Thymus (tissue), 14 donors: ENCODE measurements around the gene DHX34. TPM values are rescaled to one million over a fixed set of nuclear protein-coding genes. Genes with fewer than 3 reads are reported as not detected.
"Not testable (repeated sequence)": the region's sequence is repeated elsewhere in the genome, so short reads cannot be mapped to it uniquely, and the experiment has no call there.

ENCODE experiments used
- DNase-seq, 9 donors: peaks; one replicate each; pipeline ENCODE4 v3.0.0-alpha.2; 2013; ENCODE audit warnings: low spot score in 9 of 9, low read depth in 6 of 9, missing footprints in 1 of 9
- H3K27ac ChIP-seq, 2 donors: one replicate each; pipeline ENCODE4 v1.5.1; 2013; ENCODE audit warnings: control low read depth in 1 of 2, low read depth in 1 of 2, low read length in 1 of 2, mild to moderate bottlenecking in 1 of 2, moderate library complexity in 1 of 2
- H3K27me3 ChIP-seq, 2 donors: one replicate each; pipeline ENCODE4 v1.5.1; 2013; ENCODE audit warnings: low read length in 1 of 2; ENCODE audit not compliant: control insufficient read depth in 2 of 2, insufficient read depth in 1 of 2
- H3K36me3 ChIP-seq, 2 donors: one replicate each; pipeline ENCODE4 v1.5.1; 2013; ENCODE audit warnings: low read length in 1 of 2, mild to moderate bottlenecking in 1 of 2, moderate library complexity in 1 of 2; ENCODE audit not compliant: control insufficient read depth in 2 of 2, insufficient read depth in 2 of 2
- H3K4me1 ChIP-seq, 2 donors: one replicate each; pipeline ENCODE4 v1.5.1; 2013; ENCODE audit warnings: low read length in 2 of 2; ENCODE audit not compliant: control insufficient read depth in 2 of 2, insufficient read depth in 2 of 2
- H3K4me3 ChIP-seq, 2 donors: one replicate each; pipeline ENCODE4 v1.5.1; 2013; ENCODE audit warnings: low read length in 2 of 2, control low read depth in 1 of 2, mild to moderate bottlenecking in 1 of 2
- H3K9me3 ChIP-seq, 2 donors: one replicate each; pipeline ENCODE4 v1.5.1; 2013; ENCODE audit warnings: low read length in 1 of 2, mild to moderate bottlenecking in 1 of 2; ENCODE audit not compliant: control insufficient read depth in 2 of 2, insufficient read depth in 1 of 2
- WGBS: extraction: QIAGEN DNeasy Blood & Tissue Kit; methylation state at CpG from one replicate; pipeline ENCODE4 v1.1.7; 2013; 5-methylcytosine and 5-hydroxymethylcytosine counted together
- long read RNA-seq, 10 donors: transcript quantifications; one replicate each; lab custom pipeline, GENCODE V29; 2026
- polyA plus RNA-seq: library from polyadenylated mRNA; stranded (reverse); fragments of 200-250 nt; gene quantifications from one replicate; pipeline ENCODE4 v1.2.3, GENCODE V29; 2013
- total RNA-seq: library from RNA; stranded (reverse); fragments of 120-200 nt; gene quantifications from one replicate; pipeline ENCODE4 v1.2.4, GENCODE V29; 2013
- donor health status: healthy.

Gene DHX34
- 5.2 TPM for total RNA-seq
- 16.0 TPM for polyA plus RNA-seq
- long read RNA-seq, donor 1: 0 reads
- long read RNA-seq, donor 2, full-length matches to known transcripts: 1 of 1 reads
- long read RNA-seq, donor 2, partial matches to known transcripts: 0 of 1 reads
- long read RNA-seq, donor 2, other reads (novel, unspliced or antisense): 0 of 1 reads
- long read RNA-seq, donor 3, full-length matches to known transcripts: 2 of 2 reads
- long read RNA-seq, donor 3, partial matches to known transcripts: 0 of 2 reads
- long read RNA-seq, donor 3, other reads (novel, unspliced or antisense): 0 of 2 reads
- long read RNA-seq, donor 4: 0 reads
- long read RNA-seq, donor 5: 0 reads
- long read RNA-seq, donor 6, full-length matches to known transcripts: 1 of 1 reads
- long read RNA-seq, donor 6, partial matches to known transcripts: 0 of 1 reads
- long read RNA-seq, donor 6, other reads (novel, unspliced or antisense): 0 of 1 reads
- long read RNA-seq, donor 7: 0 reads
- long read RNA-seq, donor 8: 0 reads
- long read RNA-seq, donor 9: 0 reads
- long read RNA-seq, donor 10: 0 reads

GRCh38 chr19:47348819-47349795 is at the start of gene DHX34:
Gene DHX34 (plus strand): TSS chr19:47349315. CDS start chr19:47353031, 3,716 bp downstream.
- WGBS: 5% methylated on average over 63 of the region's 63 CpGs
- H3K4me1 ChIP-seq: peaks cover 8 to 10% of the 10 kb centered on the region in 2 donors

DNA sequence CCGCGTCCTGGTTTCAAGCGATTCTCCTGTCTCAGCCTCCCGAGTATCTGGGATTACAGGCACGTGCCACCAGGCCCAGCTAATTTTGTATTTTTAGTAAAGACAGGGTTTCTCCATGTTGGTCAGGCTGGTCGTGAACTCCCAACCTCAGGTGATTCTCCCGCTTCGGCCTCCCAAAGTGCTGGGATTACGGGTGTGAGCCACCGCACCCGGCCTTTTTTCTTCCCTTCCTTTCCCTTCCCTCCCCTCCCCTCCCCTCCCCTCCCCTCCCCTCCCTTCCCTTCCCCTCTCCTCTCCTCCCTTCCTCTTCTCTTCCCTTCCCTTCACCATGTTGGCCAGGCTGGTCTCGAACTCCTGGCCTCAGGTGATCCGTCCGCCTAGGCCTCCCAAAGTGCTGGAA is 48.2 kb upstream of the DHX34 start:
- not testable (repeated sequence) for H3K4me1 ChIP-seq, H3K4me3 ChIP-seq, H3K27ac ChIP-seq, H3K36me3 ChIP-seq, H3K27me3 ChIP-seq, H3K9me3 ChIP-seq, DNase-seq
- 96% methylated on average over 14 of the region's 14 CpGs for WGBS

More at GRCh38 chr19:47348819-47349795, at the start of gene DHX34:
- Histone ChIP-seq H3K27ac (peak within 1 kb of the TSS in 1 of 2 donors; percentile 84), H3K36me3 (peaks cover 11 to 14% of the 10 kb centered on the region in 2 donors), H3K27me3 (no peaks in the 10 kb centered on the region), H3K9me3 (no peaks in the 10 kb centered on the region), H3K4me3 (peak within 1 kb of the TSS; percentile 52 to 72)
- DNase-seq: peak; percentile 95 to 99 (median 98)

DNA sequence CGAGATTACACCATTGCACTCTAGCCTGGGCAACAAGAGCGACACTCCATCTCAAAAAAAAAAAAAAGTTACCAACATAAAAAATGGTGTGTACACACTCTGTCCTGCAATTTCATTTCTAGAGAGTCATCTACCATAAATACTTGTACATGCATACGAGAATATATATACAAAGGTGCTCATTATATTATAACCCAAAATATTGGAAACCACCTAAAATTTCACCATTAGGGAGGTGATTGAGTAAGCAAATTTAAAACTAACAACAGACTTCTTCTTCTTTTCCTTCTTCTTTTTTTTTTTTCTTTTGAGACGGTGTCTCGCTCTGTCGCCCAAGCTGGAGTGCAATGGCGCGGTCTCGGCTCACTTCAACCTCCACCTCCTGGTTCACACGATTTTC is 46.9 kb upstream of the DHX34 start:
- no peaks in the 10 kb centered on the region for H3K4me1 ChIP-seq
- peaks cover 0 to 3% of the 10 kb centered on the region in 2 donors for H3K27me3 ChIP-seq
- no peaks in the 10 kb centered on the region for H3K36me3 ChIP-seq
- DNase-seq: no peak
- no peak overlapping the region for H3K27ac ChIP-seq
- no peaks in the 10 kb centered on the region for H3K9me3 ChIP-seq
- WGBS: 93% methylated on average over 10 of the region's 10 CpGs
- H3K4me3 ChIP-seq: no peak overlapping the region

DNA sequence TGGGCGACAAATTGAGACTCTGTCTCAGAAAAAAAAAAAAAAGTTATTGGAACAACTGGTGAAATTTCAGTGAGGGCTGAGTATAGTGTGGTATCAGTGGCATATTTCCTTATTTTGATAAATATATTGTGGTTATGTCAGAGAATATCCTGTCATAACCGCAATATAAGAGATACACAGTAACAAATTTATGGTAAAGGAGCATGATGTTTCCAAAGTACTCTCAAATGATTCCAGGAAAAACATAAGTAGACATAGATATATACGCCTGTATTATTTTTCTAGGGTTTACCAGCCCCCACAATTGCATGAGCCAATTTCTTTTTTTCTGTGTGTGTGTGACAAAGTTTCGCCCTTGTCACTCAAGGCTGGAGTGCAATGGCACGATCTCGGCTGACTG is 45.1 kb upstream of the DHX34 start:
- H3K36me3 ChIP-seq: no peaks in the 10 kb centered on the region
- H3K27me3 ChIP-seq: peaks cover 0 to 4% of the 10 kb centered on the region in 2 donors
- H3K4me1 ChIP-seq: no peaks in the 10 kb centered on the region
- H3K27ac ChIP-seq: no peak overlapping the region
- DNase-seq: no peak
- 10% methylated on average over 6 of the region's 6 CpGs for WGBS
- no peak overlapping the region for H3K4me3 ChIP-seq
- H3K9me3 ChIP-seq: no peaks in the 10 kb centered on the region

GRCh38 chr19:47305309-47305751 is 43.8 kb upstream of the DHX34 start:
- H3K27ac ChIP-seq: no peak overlapping the region
- peaks cover 0 to 13% of the 10 kb centered on the region in 2 donors for H3K27me3 ChIP-seq
- no peaks in the 10 kb centered on the region for H3K4me1 ChIP-seq
- no peak overlapping the region for H3K4me3 ChIP-seq
- no peaks in the 10 kb centered on the region for H3K36me3 ChIP-seq
- DNase-seq: peak in 4 of 9 donors; percentile 15 to 49 (median 34)
- no peaks in the 10 kb centered on the region for H3K9me3 ChIP-seq
- WGBS: 13% methylated on average over 14 of the region's 14 CpGs

- DNase-seq: no peak
- Histone ChIP-seq H3K27me3 (peaks cover 0 to 16% of the 10 kb centered on the region in 2 donors), H3K27ac (no peak overlapping the region), H3K36me3 (no peaks in the 10 kb centered on the region), H3K4me1 (no peaks in the 10 kb centered on the region), H3K9me3 (no peaks in the 10 kb centered on the region), H3K4me3 (no peak overlapping the region)
- 96% methylated on average over 3 of the region's 3 CpGs for WGBS
Observed at GRCh38 chr19:47306303-47306702, 42.8 kb upstream of the DHX34 start.

GRCh38 chr19:47309038-47309437 is 40.1 kb upstream of the DHX34 start:
- Histone ChIP-seq H3K4me1 (no peaks in the 10 kb centered on the region), H3K36me3 (no peaks in the 10 kb centered on the region), H3K27ac (no peak overlapping the region), H3K9me3 (no peaks in the 10 kb centered on the region), H3K27me3 (peaks cover 0 to 16% of the 10 kb centered on the region in 2 donors), H3K4me3 (no peak overlapping the region)
- no peak for DNase-seq
- 94% methylated on average over 8 of the region's 8 CpGs for WGBS

DNA sequence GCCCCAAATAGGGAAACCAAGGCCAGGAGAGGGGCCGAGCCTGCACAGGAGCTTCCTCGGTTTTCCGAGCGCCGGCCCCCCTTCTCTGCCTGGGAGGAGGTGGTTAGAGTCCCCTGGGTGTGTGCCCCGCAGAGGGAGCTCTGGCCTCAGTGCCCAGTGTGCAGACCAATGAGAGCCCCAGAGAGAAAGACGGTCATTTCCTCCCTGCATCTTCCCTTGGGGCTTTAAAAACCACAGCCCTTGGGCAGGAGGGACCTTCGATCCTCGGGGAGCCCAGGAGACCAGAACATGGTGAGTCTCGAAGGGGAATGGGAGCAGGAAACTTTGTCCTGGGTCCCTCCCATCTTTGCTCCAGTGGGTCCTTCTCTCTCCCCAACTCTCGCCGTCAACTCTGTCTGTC is 39.5 kb upstream of the DHX34 start, which contains the start of gene C5AR1:
Gene C5AR1, plus strand, starts transcription at position 254 of the 400 bp plus-strand sequence. Its CDS starts 35 bp downstream, at position 289.
- 35% methylated on average over 12 of the region's 12 CpGs for WGBS
- H3K27me3 ChIP-seq: peaks cover 0 to 16% of the 10 kb centered on the region in 2 donors
- H3K9me3 ChIP-seq: no peaks in the 10 kb centered on the region
- no peaks in the 10 kb centered on the region for H3K36me3 ChIP-seq
- H3K4me1 ChIP-seq: no peaks in the 10 kb centered on the region
- no peak within 1 kb of the TSS for H3K4me3 ChIP-seq
- no peak within 1 kb of the TSS for H3K27ac ChIP-seq
- DNase-seq: no peak
